ENCODE data around the gene ICAM1. TPM values are rescaled to one million over a fixed set of nuclear protein-coding genes. Genes with fewer than 3 reads are reported as not detected.
"Not testable (repeated sequence)": the region's sequence is repeated elsewhere in the genome, so short reads cannot be mapped to it uniquely, and the experiment has no call there.

ICAM1 gene
- polyA plus RNA-seq, 2 of the 4 experiments (the other 2 are of a cell fraction) = 1.2 to 1.4 TPM

- Histone ChIP-seq H3K27ac (0 out of 6 replicates have a peak overlapping the region, but pooled peaks of 1 of the 2 experiments have one; percentile 17), H3K9me3 (no peaks in the 10 kb centered on the region), H3K4me2 (peak overlapping the region; percentile 27; the same call in 2 of the 3 replicates), H3K4me1 (peaks cover 11% of the 10 kb centered on the region; the same call in 1 of the 3 replicates), H3K4me3 (no peak overlapping the region)
- ChIA-PET POLR2A (no interaction called here), CTCF (interaction anchor here (0.6 to 1.4 kb wide), 4 partner anchors 19 to 269 kb away, joined by 3 to 4 read pairs (median 4); partner anchors contain the start of gene CDC37)
- 43% methylated on average over 8 of the region's 12 CpGs for WGBS (ENCODE audit: missing lambda C conversion rate)
- peak; percentile 92 to 96 for ATAC-seq
- DNase-seq (ENCODE audit: low read depth in 1 of 2, low spot score in 1 of 2) = peak; percentile 26 to 61
- no peak for FAIRE-seq
- TF ChIP-seq RCOR1 (IDR thresholded peaks at IDR 0.05; ENCODE audit: low read depth, low read length) (no peak), ZSCAN20 (CRISPR knock-in tag; IDR thresholded peaks at IDR 0.05) (no peak), NPAS2 (CRISPR knock-in tag; IDR thresholded peaks at IDR 0.05; ENCODE audit: borderline replicate concordance) (no peak), MAX (IDR thresholded peaks at IDR 0.05) (peak; percentile 32), BHLHE40 (IDR thresholded peaks at IDR 0.05; ENCODE audit: low read depth, low read length) (peak; percentile 44; the same call in 1 of the 2 replicates), FOSL2 (IDR thresholded peaks at IDR 0.05) (no peak), FOSL2 (CRISPR knock-in tag; IDR thresholded peaks at IDR 0.05) (peak; percentile 33; the same call in 1 of the 2 replicates), CTCF (IDR thresholded peaks at IDR 0.05) (no peak), EHMT2 (IDR thresholded peaks at IDR 0.05; ENCODE audit: low read depth) (no peak), NFE2L2 (conservative IDR thresholded peaks at IDR 0.05; ENCODE audit: low read length) (no peak)
These were observed 32.6 kb upstream of the ICAM1 start for GRCh38 chr19:10238172-10238783.

GRCh38 chr19:10241826-10242449, 29.0 kb upstream of the ICAM1 start:
- H3K4me2 ChIP-seq, H3K4me3 ChIP-seq: not testable (repeated sequence)

GRCh38 chr19:10243606-10244005, 27.3 kb upstream of the ICAM1 start:
- DNase-seq (ENCODE audit: low read depth in 1 of 2, low spot score in 1 of 2) = no peak
- no peaks in the 10 kb centered on the region for H3K9me3 ChIP-seq
- no peak overlapping the region for H3K27ac ChIP-seq
- no peak overlapping the region for H3K4me3 ChIP-seq
- peaks cover 3% of the 10 kb centered on the region; the same call in 1 of the 3 replicates for H3K4me1 ChIP-seq
- WGBS (ENCODE audit: missing lambda C conversion rate) = 100% methylated on average over 1 of the region's 7 CpGs
- ATAC-seq = no peak
- no peak for FAIRE-seq
- H3K4me2 ChIP-seq = no peak overlapping the region
- TF ChIP-seq RAD21 (conservative IDR thresholded peaks at IDR 0.05 in 1 of 2, IDR thresholded peaks at IDR 0.05 in 1 of 2) (no peak), ESRRA (IDR thresholded peaks at IDR 0.05; ENCODE audit: borderline replicate concordance, low read length) (no peak), EP300 (IDR thresholded peaks at IDR 0.05) (no peak), PHF8 (IDR thresholded peaks at IDR 0.05; ENCODE audit: borderline replicate concordance, low read depth) (no peak), SMC3 (IDR thresholded peaks at IDR 0.05) (no peak), RFX5 (IDR thresholded peaks at IDR 0.05) (no peak), ZC3H11A (IDR thresholded peaks at IDR 0.05) (no peak), ZSCAN20 (CRISPR knock-in tag; IDR thresholded peaks at IDR 0.05) (no peak), EHMT2 (IDR thresholded peaks at IDR 0.05; ENCODE audit: low read depth) (no peak), NR3C1 (IDR thresholded peaks at IDR 0.05) (no peak)
- ChIA-PET POLR2A (no interaction called here), CTCF (interaction anchor here (1.6 to 2.1 kb wide), 2 partner anchors 15 kb away, joined by 4 to 5 read pairs; no protein-coding TSS in a partner anchor)

More at GRCh38 chr19:10241826-10242449, 29.0 kb upstream of the ICAM1 start:
- POLR2A ChIA-PET; ATAC-seq; CTCF ChIA-PET; DNase-seq (ENCODE audit: low read depth in 1 of 2, low spot score in 1 of 2); H3K27ac ChIP-seq; H3K9me3 ChIP-seq; FAIRE-seq; TF ChIP-seq FOSL2 (IDR thresholded peaks at IDR 0.05): not testable (repeated sequence)
- peak; percentile 17; the same call in 1 of the 2 replicates for TF ChIP-seq FOSL2 (CRISPR knock-in tag; IDR thresholded peaks at IDR 0.05)
- WGBS (ENCODE audit: missing lambda C conversion rate) = 73% methylated on average over 11 of the region's 11 CpGs
- H3K4me1 ChIP-seq = peaks cover 11% of the 10 kb centered on the region; the same call in 1 of the 3 replicates
